Measurements from ENCODE around the gene MAFG. TPM values are rescaled to one million over a fixed set of nuclear protein-coding genes. Genes with fewer than 3 reads are reported as not detected.
A peak's percentile ranks its signal among the peaks of the same experiment; 100 is the strongest.

MAFG gene
- total RNA-seq, 2 experiments from 2014 or later: 22.7 to 33.6 TPM

GRCh38 chr17:81967244-81967532 is 39.7 kb upstream of the MAFG start:
- no TSS peak for BruUV-seq (replicated peaks)
- CTCF ChIA-PET (ENCODE audit: unreplicated experiment): interaction anchor here (1.3 kb wide), 1 partner anchor 54 kb away, joined by 3 read pairs; no protein-coding TSS in a partner anchor
- H3K9me2 ChIP-seq (ENCODE audit: insufficient read depth, low read length): no peaks in the 10 kb centered on the region
- no peaks in the 10 kb centered on the region for H3K36me3 ChIP-seq (ENCODE audit: insufficient read depth, low read length)
- intact Hi-C loops (cut with micrococcal nuclease; ENCODE audit: unreplicated experiment): loop anchor here (2.0 to 5.0 kb wide), 3 partner anchors 56 to 135 kb away; partner anchors contain the start of genes ALYREF, ANAPC11, CENPX and LRRC45
- peak overlapping the region; percentile 90 for H3K4me2 ChIP-seq (ENCODE audit: low read length)
- H3K79me2 ChIP-seq (ENCODE audit: insufficient read depth, low read depth, low read length): no peaks in the 10 kb centered on the region
- H3K27ac ChIP-seq (ENCODE audit: low read depth, low read length, poor library complexity, severe bottlenecking): peak overlapping the region; percentile 44
- no peaks in the 10 kb centered on the region for H4K20me1 ChIP-seq (ENCODE audit: insufficient read depth, low read length)
- POLR2A ChIA-PET: interaction anchor here (0.6 to 2.1 kb wide), 4 partner anchors 8 to 539 kb away, joined by 3 to 7 read pairs (median 4); no protein-coding TSS in a partner anchor
- no peaks in the 10 kb centered on the region for H3K9me3 ChIP-seq (ENCODE audit: low read length)
- peaks cover 29% of the 10 kb centered on the region for H3K4me1 ChIP-seq (ENCODE audit: insufficient read depth, low read length, poor library complexity, severe bottlenecking)
- H3K4me3 ChIP-seq (ENCODE audit: low read depth, low read length, poor library complexity, severe bottlenecking): peak overlapping the region; percentile 68
- no peak for DNase-seq (ENCODE audit: low spot score)
- TF ChIP-seq EZH2phosphoT487 (IDR thresholded peaks at IDR 0.05; ENCODE audit: borderline replicate concordance, low read depth, low read length): no peak
- no peak for TF ChIP-seq CTCF (conservative IDR thresholded peaks at IDR 0.05; ENCODE audit: low read length)
- peak overlapping the region; percentile 69 for H2AFZ ChIP-seq (ENCODE audit: low read length)

DNA sequence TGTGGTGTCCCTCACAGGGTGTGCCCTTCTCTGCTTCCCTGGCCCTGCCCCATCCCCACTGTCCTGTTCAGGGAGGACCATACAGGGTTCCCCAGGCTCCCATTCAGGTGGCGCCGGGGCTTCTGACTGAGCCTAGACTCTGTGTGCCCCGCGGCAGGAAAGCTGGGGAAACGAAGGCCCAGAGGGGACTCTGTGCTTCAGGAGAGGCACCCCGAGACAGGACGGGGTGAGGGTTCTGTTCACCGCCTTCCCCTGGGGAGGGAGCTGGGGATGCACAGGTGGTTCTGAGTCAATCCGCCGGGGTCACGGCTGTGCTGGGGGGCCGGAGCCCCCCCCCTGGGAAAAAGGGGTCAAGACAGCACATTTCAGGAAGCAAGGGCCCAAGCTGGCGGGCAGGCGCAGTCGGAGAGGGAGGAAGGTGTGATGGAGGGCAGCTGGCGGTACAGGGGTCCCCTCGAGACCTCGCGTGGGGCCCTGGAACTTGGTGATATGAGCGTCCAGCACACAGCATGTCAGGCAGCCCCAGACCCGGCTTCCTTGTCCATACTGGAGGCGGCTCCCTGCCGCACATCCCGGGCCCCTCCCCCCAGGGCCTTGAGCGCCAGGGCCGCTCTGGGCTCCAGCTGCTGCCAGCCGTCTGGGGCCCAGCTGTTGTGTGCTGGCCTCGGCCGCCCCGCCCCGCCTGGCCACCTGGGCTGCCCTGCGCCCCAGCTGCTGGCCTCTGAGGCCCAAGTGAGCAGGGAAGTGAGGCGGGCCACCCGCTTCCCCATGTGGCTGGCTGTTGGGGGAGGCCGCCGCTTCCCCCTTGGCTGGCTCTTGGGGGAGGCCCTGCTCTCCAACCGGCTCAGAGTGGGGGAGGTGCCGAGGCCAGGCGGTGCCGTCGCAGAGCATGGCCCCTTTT is 39.1 kb upstream of the MAFG start:
- Histone ChIP-seq H3K4me3 (ENCODE audit: low read depth, low read length, poor library complexity, severe bottlenecking) (peak overlapping the region; percentile 68), H3K9me3 (ENCODE audit: low read length) (no peaks in the 10 kb centered on the region), H4K20me1 (ENCODE audit: insufficient read depth, low read length) (no peaks in the 10 kb centered on the region), H3K36me3 (ENCODE audit: insufficient read depth, low read length) (no peaks in the 10 kb centered on the region), H3K79me2 (ENCODE audit: insufficient read depth, low read depth, low read length) (no peaks in the 10 kb centered on the region), H3K4me2 (ENCODE audit: low read length) (peak overlapping the region; percentile 90), H3K27ac (ENCODE audit: low read depth, low read length, poor library complexity, severe bottlenecking) (peak overlapping the region; percentile 44), H3K9me2 (ENCODE audit: insufficient read depth, low read length) (no peaks in the 10 kb centered on the region), H2AFZ (ENCODE audit: low read length) (peak overlapping the region; percentile 69), H3K4me1 (ENCODE audit: insufficient read depth, low read length, poor library complexity, severe bottlenecking) (peaks cover 29% of the 10 kb centered on the region)
- ChIA-PET POLR2A (interaction anchor here (0.6 to 0.8 kb wide), 2 partner anchors 9 to 10 kb away, joined by 4 to 5 read pairs; no protein-coding TSS in a partner anchor), CTCF (ENCODE audit: unreplicated experiment) (interaction anchor here (0.7 kb wide), 1 partner anchor 53 kb away, joined by 3 read pairs; no protein-coding TSS in a partner anchor)
- BruUV-seq (replicated peaks): no TSS peak
- intact Hi-C loops (cut with micrococcal nuclease; ENCODE audit: unreplicated experiment): loop anchor here (2.0 to 5.0 kb wide), 3 partner anchors 56 to 136 kb away; partner anchors contain the start of genes ALYREF, ANAPC11, CENPX and LRRC45
- TF ChIP-seq EZH2phosphoT487 (IDR thresholded peaks at IDR 0.05; ENCODE audit: borderline replicate concordance, low read depth, low read length) (no peak), CTCF (conservative IDR thresholded peaks at IDR 0.05; ENCODE audit: low read length) (no peak)
- DNase-seq (ENCODE audit: low spot score): peak; percentile 69

Measured in OCI-LY7 (cell line).